Measurements from ENCODE around the gene TCEA2. TPM values are rescaled to one million over a fixed set of nuclear protein-coding genes. Genes with fewer than 3 reads are reported as not detected.

The TCEA2 gene
- total and polyA plus RNA-seq, 11 donors = 19.2 to 52.1 (median 42.6) TPM

DNA sequence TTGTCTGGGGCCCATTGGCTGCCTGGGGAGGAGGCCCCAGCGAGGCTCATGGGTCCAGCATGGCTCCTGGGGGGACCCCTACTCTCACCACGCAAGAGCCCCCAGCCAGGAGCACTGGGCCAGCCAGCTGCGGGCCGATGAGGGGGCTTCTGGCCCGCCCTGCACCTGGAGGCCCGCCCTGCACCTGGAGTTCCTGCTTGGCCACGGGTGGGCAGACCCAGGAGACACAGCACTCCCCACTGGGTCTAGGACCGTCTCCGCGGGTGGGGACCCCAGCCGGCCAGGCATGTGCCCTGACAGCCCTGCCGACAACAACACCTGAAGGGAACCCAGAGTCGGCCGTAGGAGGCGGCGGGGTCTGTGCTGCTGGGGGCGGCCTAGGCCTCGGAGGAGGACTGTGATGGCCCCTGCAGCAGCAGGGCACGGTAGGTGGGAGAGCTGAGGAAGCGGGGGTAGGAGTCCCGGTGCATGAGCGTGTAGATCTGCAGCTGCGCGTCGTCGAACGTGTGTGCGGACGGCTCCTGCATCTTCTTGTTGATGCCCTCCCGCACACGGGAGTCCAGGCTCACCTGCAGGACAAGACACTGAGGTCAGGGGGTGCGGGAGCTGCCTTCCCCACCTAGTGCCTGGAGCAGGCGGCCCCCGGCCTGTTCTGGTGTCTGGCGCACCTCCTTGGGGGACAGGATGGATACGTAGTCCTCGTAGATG is 10.6 kb downstream of the TCEA2 start:
- Histone ChIP-seq H3K27ac (no peak overlapping the region), H3K36me3 (peaks cover 0 to 43% (median 20%) of the 10 kb centered on the region in 9 donors), H3K9me3 (no peaks in the 10 kb centered on the region), H3K4me1 (peaks cover 0 to 22% (median 9%) of the 10 kb centered on the region in 12 donors), H3K4me3 (no peak overlapping the region), H3K27me3 (no peaks in the 10 kb centered on the region)
- intact Hi-C loops (cut with DNase I) = no loop called here
- ATAC-seq = no peak
- WGBS, 4 donors = 92 to 96% (median 93%) methylated on average over 35 to 37 of the region's 37 CpGs
- TF ChIP-seq, protein P1, sequence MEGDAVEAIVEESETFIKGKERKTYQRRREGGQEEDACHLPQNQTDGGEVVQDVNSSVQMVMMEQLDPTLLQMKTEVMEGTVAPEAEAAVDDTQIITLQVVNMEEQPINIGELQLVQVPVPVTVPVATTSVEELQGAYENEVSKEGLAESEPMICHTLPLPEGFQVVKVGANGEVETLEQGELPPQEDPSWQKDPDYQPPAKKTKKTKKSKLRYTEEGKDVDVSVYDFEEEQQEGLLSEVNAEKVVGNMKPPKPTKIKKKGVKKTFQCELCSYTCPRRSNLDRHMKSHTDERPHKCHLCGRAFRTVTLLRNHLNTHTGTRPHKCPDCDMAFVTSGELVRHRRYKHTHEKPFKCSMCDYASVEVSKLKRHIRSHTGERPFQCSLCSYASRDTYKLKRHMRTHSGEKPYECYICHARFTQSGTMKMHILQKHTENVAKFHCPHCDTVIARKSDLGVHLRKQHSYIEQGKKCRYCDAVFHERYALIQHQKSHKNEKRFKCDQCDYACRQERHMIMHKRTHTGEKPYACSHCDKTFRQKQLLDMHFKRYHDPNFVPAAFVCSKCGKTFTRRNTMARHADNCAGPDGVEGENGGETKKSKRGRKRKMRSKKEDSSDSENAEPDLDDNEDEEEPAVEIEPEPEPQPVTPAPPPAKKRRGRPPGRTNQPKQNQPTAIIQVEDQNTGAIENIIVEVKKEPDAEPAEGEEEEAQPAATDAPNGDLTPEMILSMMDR (IDR thresholded peaks at IDR 0.05) = no peak
- TF ChIP-seq POLR2A (IDR thresholded peaks at IDR 0.05) = no peak
- DNase-seq = no peak

DNA sequence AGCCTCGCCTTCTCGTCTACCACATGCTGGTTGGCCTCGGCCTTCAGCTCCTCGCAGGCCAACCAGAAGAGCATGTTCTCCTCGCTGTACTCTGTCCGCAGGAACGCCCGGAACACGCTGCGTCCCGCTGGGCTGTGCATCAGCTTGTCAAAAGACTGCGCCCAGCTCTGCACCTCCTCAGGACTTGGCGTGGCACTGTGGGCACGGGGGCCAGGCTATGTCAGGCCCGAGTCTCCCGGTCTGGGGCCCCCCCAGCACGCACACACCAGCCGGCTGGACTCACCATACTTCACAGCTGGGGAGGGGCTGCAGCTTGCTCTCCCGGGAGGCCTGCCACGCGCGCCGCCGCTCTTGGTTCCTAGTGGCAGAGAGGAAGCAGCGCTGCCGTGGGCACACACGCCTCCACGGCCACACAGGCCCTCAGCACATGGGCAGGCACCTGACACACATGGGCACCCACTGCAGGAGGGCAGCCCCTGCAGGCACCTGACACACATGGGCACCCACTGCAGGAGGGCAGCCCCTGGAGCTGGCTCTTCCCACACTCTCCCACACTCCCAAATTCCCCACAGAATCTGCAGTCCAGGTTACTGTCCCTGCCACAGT is 11.3 kb downstream of the TCEA2 start:
- Histone ChIP-seq H3K27me3 (no peaks in the 10 kb centered on the region), H3K9me3 (no peaks in the 10 kb centered on the region), H3K4me3 (no peak overlapping the region), H3K27ac (no peak overlapping the region), H3K4me1 (peaks cover 0 to 28% (median 16%) of the 10 kb centered on the region in 12 donors), H3K36me3 (peaks cover 0 to 43% (median 20%) of the 10 kb centered on the region in 9 donors)
- TF ChIP-seq POLR2A (IDR thresholded peaks at IDR 0.05) = no peak
- TF ChIP-seq, protein P1 (IDR thresholded peaks at IDR 0.05) = no peak
- intact Hi-C loops (cut with DNase I) = no loop called here
- WGBS, 4 donors = 91 to 96% (median 94%) methylated on average over 12 to 28 of the region's 28 CpGs
- no peak for DNase-seq
- ATAC-seq = no peak

DNA sequence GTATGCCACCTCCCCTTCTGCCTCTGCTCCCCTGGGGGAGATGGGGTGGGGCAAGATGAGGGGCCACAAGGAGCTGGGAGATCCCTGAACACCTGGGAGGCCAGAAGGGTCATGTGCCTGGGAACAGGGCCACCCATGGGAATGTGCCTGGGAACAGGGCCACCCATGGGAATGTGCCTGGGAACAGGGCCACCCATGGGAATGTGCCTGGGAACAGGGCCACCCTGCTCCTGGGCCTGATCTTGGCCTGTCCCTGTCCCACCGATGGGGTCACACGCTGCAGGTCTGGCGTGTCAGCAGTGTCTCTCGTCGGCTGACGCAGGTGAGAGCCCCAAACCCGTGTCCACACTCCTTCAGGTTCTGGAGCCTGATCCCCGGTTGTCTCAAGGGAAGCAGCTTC is 12.0 kb downstream of the TCEA2 start:
- Histone ChIP-seq H3K4me1 (peaks cover 0 to 28% (median 17%) of the 10 kb centered on the region in 12 donors), H3K9me3 (no peaks in the 10 kb centered on the region), H3K36me3 (peaks cover 0 to 43% (median 20%) of the 10 kb centered on the region in 9 donors), H3K27me3 (no peaks in the 10 kb centered on the region), H3K27ac (no peak overlapping the region), H3K4me3 (no peak overlapping the region)
- ATAC-seq (no peak), DNase-seq (no peak)
- 76 to 100% (median 88%) methylated on average over 1 to 8 of the region's 8 CpGs for WGBS, 4 donors
- TF ChIP-seq POLR2A (IDR thresholded peaks at IDR 0.05) = no peak
- TF ChIP-seq, protein P1 (IDR thresholded peaks at IDR 0.05) = no peak
- intact Hi-C loops (cut with DNase I) = no loop called here

DNA sequence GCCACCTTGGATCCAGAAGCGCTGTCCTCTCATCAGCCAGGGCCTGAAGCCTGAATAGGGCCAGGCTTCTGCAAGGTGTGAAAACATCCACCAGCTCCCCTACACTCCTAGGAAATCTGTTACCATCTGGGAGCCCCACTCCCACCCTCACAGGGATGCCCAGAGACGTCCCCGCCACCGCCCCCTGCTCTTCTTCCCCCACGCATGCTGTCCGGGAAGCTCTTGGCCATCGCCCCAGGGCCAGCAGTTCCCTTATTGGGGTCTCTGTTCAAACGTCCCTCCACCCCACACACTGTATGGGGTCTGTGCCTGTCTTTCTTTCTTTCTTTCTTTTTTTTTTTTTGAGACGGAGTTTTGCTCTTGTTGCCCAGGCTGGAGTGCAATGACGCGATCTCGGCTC is 12.6 kb downstream of the TCEA2 start:
- 92 to 95% (median 94%) methylated on average over 12 of the region's 12 CpGs for WGBS, 4 donors
- intact Hi-C loops (cut with DNase I) = no loop called here
- DNase-seq = no peak

More for the DNA sequence above, 12.6 kb downstream of the TCEA2 start:
- no peak overlapping the region for H3K4me3 ChIP-seq
- H3K27me3 ChIP-seq = no peaks in the 10 kb centered on the region
- H3K36me3 ChIP-seq = peaks cover 0 to 43% (median 15%) of the 10 kb centered on the region in 9 donors
- H3K9me3 ChIP-seq = no peaks in the 10 kb centered on the region
- no peak overlapping the region for H3K27ac ChIP-seq
- TF ChIP-seq POLR2A (IDR thresholded peaks at IDR 0.05) = no peak
- TF ChIP-seq, protein P1 (IDR thresholded peaks at IDR 0.05) = no peak
- no peak for ATAC-seq
- H3K4me1 ChIP-seq = peaks cover 0 to 29% (median 18%) of the 10 kb centered on the region in 12 donors
